ENCODE measurements around the gene MAJIN.
A peak's percentile ranks its signal among the peaks of the same experiment; 100 is the strongest.
"Not testable (repeated sequence)": the region's sequence is repeated elsewhere in the genome, so short reads cannot be mapped to it uniquely, and the experiment has no call there.

MAJIN gene

GRCh38 chr11:64971421-64972233 lies at the start of gene MAJIN:
Gene MAJIN (minus strand): TSS chr11:64972108. CDS start chr11:64959405, 12,703 bp downstream.
- no peak for DNase-seq

- no peak for DNase-seq
Measured at GRCh38 chr11:65021509-65021908, 49.6 kb upstream of the MAJIN start.

- DNase-seq, result no peak
Measured at GRCh38 chr11:65021003-65021402, 49.1 kb upstream of the MAJIN start.

- DNase-seq, result no peak
Measured at GRCh38 chr11:65019824-65020223, 47.9 kb upstream of the MAJIN start.

GRCh38 chr11:65017937-65018336 lies 46.0 kb upstream of the MAJIN start:
- DNase-seq, result no peak

- no peak for DNase-seq
Measured at GRCh38 chr11:65016705-65017104, 44.8 kb upstream of the MAJIN start.

GRCh38 chr11:65014726-65015227 lies 42.9 kb upstream of the MAJIN start:
- no peak for DNase-seq

GRCh38 chr11:65013888-65014725 lies 42.2 kb upstream of the MAJIN start, which contains the start of gene ARL2:
Gene ARL2 (plus strand): TSS chr11:65014160. CDS start chr11:65014208, 48 bp downstream.
- peak; percentile 88 for DNase-seq

- DNase-seq, result peak; percentile 78
Measured at GRCh38 chr11:65013130-65013887, 41.4 kb upstream of the MAJIN start.

GRCh38 chr11:65008873-65009272 lies 37.0 kb upstream of the MAJIN start:
- DNase-seq, result no peak

- DNase-seq, result no peak
Measured at GRCh38 chr11:65008016-65008415, 36.1 kb upstream of the MAJIN start.

- DNase-seq, result not testable (repeated sequence)
Measured at GRCh38 chr11:65003968-65004367, 32.1 kb upstream of the MAJIN start.

- DNase-seq, result no peak
Measured at GRCh38 chr11:65003282-65003681, 31.4 kb upstream of the MAJIN start.

- DNase-seq, result no peak
Measured at GRCh38 chr11:65002706-65003105, 30.8 kb upstream of the MAJIN start.

- no peak for DNase-seq
Measured at GRCh38 chr11:64999478-64999877, 27.6 kb upstream of the MAJIN start.

GRCh38 chr11:64998690-64999431 lies 27.0 kb upstream of the MAJIN start:
- no peak for DNase-seq

GRCh38 chr11:64998141-64998540 lies 26.2 kb upstream of the MAJIN start:
- no peak for DNase-seq

GRCh38 chr11:64996710-64997380 lies 24.9 kb upstream of the MAJIN start, which contains the start of gene BATF2:
Gene BATF2 (minus strand): TSS chr11:64996971. CDS start chr11:64996914, 57 bp downstream.
- no peak for DNase-seq

- DNase-seq, result no peak
Measured at GRCh38 chr11:64996327-64996709, 24.4 kb upstream of the MAJIN start.

- DNase-seq, result no peak
Measured at GRCh38 chr11:64994318-64994717, 22.4 kb upstream of the MAJIN start.

- DNase-seq, result no peak
Measured at GRCh38 chr11:64990222-64990923, 18.5 kb upstream of the MAJIN start.
